IMR-90 (cell line): ENCODE data around the gene HMOX1. TPM values are rescaled to one million over a fixed set of nuclear protein-coding genes. Genes with fewer than 3 reads are reported as not detected.

Experiments
- ATAC-seq: fragments of 200-7000 bp; cut with Tn5 transposase; 2 replicates; pipeline ENCODE4 v1.9.1; 2020; ENCODE audit warnings: low read depth, mild to moderate bottlenecking, moderate library complexity
- BruUV-seq: library from RNA; stranded (reverse); fragments of 400-500 nt; replicated peaks from 2 replicates; lab custom pipeline; 2021; lab: Mats Ljungman, UMichigan
- CTCF ChIA-PET: fragments of 300-600 bp; formaldehyde crosslinking; extraction: SDS; loops from one replicate; lab custom pipeline; 2021; ENCODE audit warnings: antibody characterized with exemption; lab: Yijun Ruan, JAX
- POLR2A ChIA-PET: fragments of 300-600 bp; sonication (Branson Sonifier 250); formaldehyde crosslinking; loops from one replicate; lab custom pipeline; 2022; ENCODE audit warnings: antibody characterized with exemption; ENCODE audit not compliant: unreplicated experiment; lab: Charles Lee
- DNase-seq: peaks from one replicate; pipeline ENCODE4 v3.0.0; 2013
- H2AFZ ChIP-seq: replicated peaks from 2 replicates; pipeline ENCODE3; 2013; ENCODE audit warnings: low read length, mild to moderate bottlenecking; ENCODE audit not compliant: poor library complexity
- H2AK5ac ChIP-seq: 2 replicates; pipeline ENCODE4 v1.6.1; 2013; ENCODE audit warnings: low read depth, low read length, inconsistent platforms
- H2AK9ac ChIP-seq: replicated peaks from 2 replicates; pipeline ENCODE3; 2013; ENCODE audit warnings: mild to moderate bottlenecking, low read depth, low read length, moderate library complexity; ENCODE audit not compliant: poor library complexity
- H2BK120ac ChIP-seq: 2 replicates; pipeline ENCODE4 v1.6.1; 2013; ENCODE audit warnings: low read depth, low read length, inconsistent platforms
- H2BK15ac ChIP-seq: 3 replicates; pipeline ENCODE4 v1.6.1; 2013; ENCODE audit warnings: low read depth, low read length, inconsistent platforms
- H2BK20ac ChIP-seq: 2 replicates; pipeline ENCODE4 v1.6.1; 2013; ENCODE audit warnings: low read depth, mild to moderate bottlenecking, inconsistent platforms, low read length, moderate library complexity
- H2BK5ac ChIP-seq: 2 replicates; pipeline ENCODE4 v1.6.1; 2013; ENCODE audit warnings: mild to moderate bottlenecking, low read depth, low read length, inconsistent platforms; ENCODE audit not compliant: poor library complexity, severe bottlenecking
- H3K14ac ChIP-seq: replicated peaks from 2 replicates; pipeline ENCODE4 v1.6.1; 2013; ENCODE audit warnings: low read depth, low read length, inconsistent platforms
- H3K18ac ChIP-seq: 2 replicates; pipeline ENCODE4 v1.6.1; 2013; ENCODE audit warnings: low read depth, low read length, control low read depth
- H3K23ac ChIP-seq: 2 replicates; pipeline ENCODE4 v1.6.1; 2013; ENCODE audit warnings: low read depth, low read length, inconsistent platforms
- H3K27ac ChIP-seq: 2 replicates; pipeline ENCODE4 v1.5.1; 2013; ENCODE audit warnings: mild to moderate bottlenecking, control low read depth, low read length; ENCODE audit not compliant: insufficient read depth
- H3K27me3 ChIP-seq: 2 replicates; pipeline ENCODE4 v1.6.1; 2013; ENCODE audit warnings: low read length; ENCODE audit not compliant: control insufficient read depth, insufficient read depth
- H3K36me3 ChIP-seq: 2 replicates; pipeline ENCODE4 v1.6.1; 2013; ENCODE audit warnings: low read length, mixed read lengths; ENCODE audit not compliant: control insufficient read depth, insufficient read depth
- H3K4ac ChIP-seq: 2 replicates; pipeline ENCODE4 v1.6.1; 2013; ENCODE audit warnings: low read depth, low read length, inconsistent platforms
- H3K4me1 ChIP-seq: 2 replicates; pipeline ENCODE4 v1.6.1; 2013; ENCODE audit warnings: low read length, mixed read lengths; ENCODE audit not compliant: control insufficient read depth, insufficient read depth
- H3K4me2 ChIP-seq: 2 replicates; pipeline ENCODE4 v1.6.1; 2013; ENCODE audit warnings: low read depth, mild to moderate bottlenecking, control low read depth, low read length, moderate library complexity
- H3K4me3 ChIP-seq: 2 replicates; pipeline ENCODE4 v1.5.1; 2013; ENCODE audit warnings: low read depth, mild to moderate bottlenecking, control low read depth, low read length, moderate library complexity; ENCODE audit not compliant: insufficient read depth
- H3K56ac ChIP-seq: 2 replicates; pipeline ENCODE4 v1.6.1; 2013; ENCODE audit warnings: low read length, inconsistent platforms; ENCODE audit not compliant: insufficient read depth; ENCODE audit errors: extremely low read depth
- H3K79me1 ChIP-seq, 2 experiments: 2 replicates each; pipeline ENCODE4 v1.6.1; 2013; ENCODE audit warnings: low read length in 2 of 2, inconsistent platforms in 1 of 2, low read depth in 1 of 2
- H3K9ac ChIP-seq: 2 replicates; pipeline ENCODE4 v1.6.1; 2013; ENCODE audit warnings: low read depth, low read length, control low read depth
- H3K9me1 ChIP-seq: 2 replicates; pipeline ENCODE4 v1.6.1; 2013; ENCODE audit warnings: low read length, inconsistent platforms; ENCODE audit not compliant: insufficient read depth
- H3K9me3 ChIP-seq: 2 replicates; pipeline ENCODE4 v1.6.1; 2013; ENCODE audit warnings: low read length; ENCODE audit not compliant: control insufficient read depth, insufficient read depth
- H4K20me1 ChIP-seq: 2 replicates; pipeline ENCODE4 v1.6.1; 2013; ENCODE audit warnings: low read length, inconsistent platforms; ENCODE audit not compliant: insufficient read depth
- H4K5ac ChIP-seq: 2 replicates; pipeline ENCODE4 v1.6.1; 2013; ENCODE audit warnings: mild to moderate bottlenecking, low read depth, low read length, control low read depth
- H4K8ac ChIP-seq, 2 experiments: 2 replicates each; pipeline ENCODE4 v1.6.1; 2013; ENCODE audit warnings: low read depth in 2 of 2, low read length in 2 of 2, control low read depth in 1 of 2, inconsistent platforms in 1 of 2
- H4K91ac ChIP-seq: 2 replicates; pipeline ENCODE4 v1.6.1; 2013; ENCODE audit warnings: low read depth, low read length, inconsistent platforms; ENCODE audit not compliant: insufficient read depth
- CHD1 ChIP-seq: IDR thresholded peaks from 2 replicates; pipeline ENCODE4 v1.6.1; 2012; ENCODE audit warnings: low read depth, low read length, improper control_type of control experiment
- MAFK ChIP-seq: IDR thresholded peaks from 2 replicates; pipeline ENCODE4 v1.6.1; 2012; ENCODE audit warnings: low read depth, low read length, improper control_type of control experiment
- MXI1 ChIP-seq: IDR thresholded peaks from 2 replicates; pipeline ENCODE4 v1.6.1; 2012; ENCODE audit warnings: low read depth, mild to moderate bottlenecking, low read length, moderate library complexity, borderline replicate concordance
- WGBS, 2 experiments: methylation state at CpG; one replicate each; pipeline versions ENCODE4 v1.1.5 to v1.1.7; 2013; ENCODE audit warnings: missing lambda C conversion rate in 2 of 2; ENCODE audit not compliant: insufficient read length in 1 of 2; ENCODE audit errors: extremely low coverage in 2 of 2; 5-methylcytosine and 5-hydroxymethylcytosine counted together
- dilution Hi-C: fragments of 300-500 bp; cut with HindIII; formaldehyde crosslinking; loops from one replicate; pipeline ENCODE4 v1.14.3; 2018; ENCODE audit warnings: low sequenced_read_pairs; ENCODE audit not compliant: unreplicated experiment
- in situ Hi-C: fragments of 300-500 bp; cut with MboI; formaldehyde crosslinking; loops from 3 replicates; pipeline ENCODE4 v1.14.3; 2019; ENCODE audit warnings: low sequenced_read_pairs, inconsistent platforms, mixed read lengths
- intact Hi-C: fragments of 100-400 bp; cut with micrococcal nuclease; formaldehyde crosslinking; loops from 2 replicates; pipeline ENCODE4 v1.10.0; 2022
- polyA plus RNA-seq, 3 experiments: library from polyadenylated mRNA; depleted of rRNA; stranded (reverse); fragments of >200 nt; gene quantifications; 2 replicates each; pipeline ENCODE4 v1.2.3, GENCODE V29; 2012; ENCODE audit warnings: low replicate concordance in 1 of 3
- total RNA-seq: library from RNA; depleted of rRNA; stranded (reverse); fragments of >200 nt; gene quantifications from 2 replicates; pipeline ENCODE4 v1.2.3, GENCODE V29; 2012

The HMOX1 gene
- total and polyA plus RNA-seq, 2 of the 4 experiments (the other 2 are of a cell fraction): 23.1 to 50.5 TPM

GRCh38 chr22:35341090-35341874, 39.6 kb upstream of the HMOX1 start:
- dilution Hi-C loops: no loop called here
- BruUV-seq: no TSS peak
- POLR2A ChIA-PET: no interaction called here
- Histone ChIP-seq H2AK9ac (no peak overlapping the region), H2BK120ac (no peak overlapping the region), H4K20me1 (no peaks in the 10 kb centered on the region), H3K4me3 (no peak overlapping the region), H3K18ac (no peak overlapping the region), H2BK5ac (no peak overlapping the region), H3K9ac (no peak overlapping the region), H2BK15ac (no peak overlapping the region), H2AK5ac (no peak overlapping the region), H3K27me3 (no peaks in the 10 kb centered on the region), H3K79me1 (peaks cover 0 to 7% of the 10 kb centered on the region in 2 experiments; a peak in 1 of 4 replicates), H3K9me3 (no peaks in the 10 kb centered on the region), H3K4me1 (no peaks in the 10 kb centered on the region), H3K14ac (no peak overlapping the region), H3K56ac (no peak overlapping the region), H4K91ac (no peak overlapping the region), H2AFZ (no peak overlapping the region), H4K8ac (no peak overlapping the region), H3K4ac (no peak overlapping the region), H3K4me2 (no peak overlapping the region), H2BK20ac (no peak overlapping the region), H3K23ac (no peak overlapping the region), H4K5ac (no peak overlapping the region), H3K9me1 (0 out of 2 replicates have a peak, but pooled peaks cover 3% of the 10 kb centered on the region), H3K27ac (no peak overlapping the region), H3K36me3 (peaks cover 68% of the 10 kb centered on the region)
- TF ChIP-seq MXI1 (no peak), CHD1 (no peak), MAFK (no peak)
- DNase-seq (no peak), ATAC-seq (no peak)
- 100% methylated on average over 6 of the region's 19 CpGs; no CpG with 5 or more reads in 1 of the 2 experiments for WGBS, 2 experiments
- CTCF ChIA-PET: no interaction called here
- intact Hi-C loops: no loop called here
- in situ Hi-C loops: no loop called here
